Neural progenitor cell (in vitro differentiated cells): ENCODE data around the gene RITA1. TPM values are rescaled to one million over a fixed set of nuclear protein-coding genes. Genes with fewer than 3 reads are reported as not detected.

ENCODE experiments used
- DNase-seq: peaks from one replicate; pipeline ENCODE4 v3.0.0-alpha.2; 2016; ENCODE audit warnings: low spot score
- H2AFZ ChIP-seq: fragments of 200-600 bp; sonication (generic); replicated peaks from 2 replicates; pipeline ENCODE4 v1.6.1; 2016; ENCODE audit warnings: antibody characterized with exemption
- H3F3A ChIP-seq: fragments of 200-600 bp; sonication (generic); 2 replicates; pipeline ENCODE4 v1.6.1; 2016; ENCODE audit warnings: antibody characterized with exemption, low read depth
- H3K27ac ChIP-seq: fragments of 200-600 bp; sonication (generic); 2 replicates; pipeline ENCODE4 v1.5.1; 2016; ENCODE audit warnings: mild to moderate bottlenecking
- H3K27me3 ChIP-seq: fragments of 200-600 bp; sonication (generic); 2 replicates; pipeline ENCODE4 v1.6.1; 2016; ENCODE audit warnings: mild to moderate bottlenecking, moderate library complexity
- H3K36me3 ChIP-seq: fragments of 200-600 bp; sonication (generic); 2 replicates; pipeline ENCODE4 v1.5.1; 2016
- H3K4me1 ChIP-seq: fragments of 200-600 bp; sonication (generic); 2 replicates; pipeline ENCODE4 v1.6.1; 2016; ENCODE audit warnings: mixed run types
- H3K4me2 ChIP-seq: fragments of 200-600 bp; sonication (generic); 2 replicates; pipeline ENCODE4 v1.6.1; 2016
- H3K4me3 ChIP-seq: fragments of 200-600 bp; sonication (generic); 2 replicates; pipeline ENCODE4 v1.5.1; 2016
- H3K79me2 ChIP-seq: fragments of 200-600 bp; sonication (generic); 2 replicates; pipeline ENCODE4 v1.6.1; 2016; ENCODE audit warnings: low read depth
- H3K9ac ChIP-seq: fragments of 200-600 bp; sonication (generic); 2 replicates; pipeline ENCODE4 v1.6.1; 2016
- H3K9me3 ChIP-seq: fragments of 200-600 bp; sonication (generic); 2 replicates; pipeline ENCODE4 v1.5.1; 2016; ENCODE audit warnings: low read depth
- H4K20me1 ChIP-seq: fragments of 200-600 bp; sonication (generic); 2 replicates; pipeline ENCODE4 v1.6.1; 2016; ENCODE audit warnings: low read depth
- H3K27ac Mint-ChIP-seq: 3 replicates; pipeline ENCODE4 v1.8.0; 2021; ENCODE audit warnings: mixed read lengths
- H3K27me3 Mint-ChIP-seq: 2 replicates; pipeline ENCODE4 v1.8.0; 2022; ENCODE audit warnings: low read depth, mild to moderate bottlenecking, inconsistent platforms, moderate library complexity, mixed read lengths; ENCODE audit not compliant: insufficient read depth
- H3K36me3 Mint-ChIP-seq: 3 replicates; pipeline ENCODE4 v1.8.0; 2021; ENCODE audit warnings: mixed read lengths
- H3K4me1 Mint-ChIP-seq: 3 replicates; pipeline ENCODE4 v1.8.0; 2021; ENCODE audit warnings: mixed read lengths
- H3K4me3 Mint-ChIP-seq: 3 replicates; pipeline ENCODE4 v1.8.0; 2021; ENCODE audit warnings: mild to moderate bottlenecking, moderate library complexity, mixed read lengths
- H3K9me3 Mint-ChIP-seq: 3 replicates; pipeline ENCODE4 v1.8.0; 2020; ENCODE audit warnings: mixed read lengths
- EZH2 ChIP-seq: fragments of 200-600 bp; sonication (generic); IDR thresholded peaks from 2 replicates; pipeline ENCODE4 v1.6.1; 2017; ENCODE audit warnings: antibody characterized with exemption, mild to moderate bottlenecking, moderate library complexity
- EZH2phosphoT487 ChIP-seq: fragments of 200-600 bp; sonication (generic); IDR thresholded peaks from 2 replicates; pipeline ENCODE4 v1.6.1; 2017; ENCODE audit warnings: antibody characterized with exemption
- total RNA-seq: library from RNA; depleted of rRNA; stranded (reverse); fragments of >200 nt; gene quantifications from 2 replicates; pipeline ENCODE4 v1.2.3, GENCODE V29; 2015; ENCODE audit warnings: low replicate concordance
- TF ChIP-seq, protein P1 (sequence below): fragments of 200-600 bp; sonication (generic); IDR thresholded peaks from 2 replicates; pipeline ENCODE4 v1.5.1; 2017; ENCODE audit warnings: antibody characterized with exemption, mild to moderate bottlenecking

The RITA1 gene
- total RNA-seq, 1 donor from 2014 or later, result 13.7 TPM

- Mint-ChIP-seq H3K36me3 (peaks cover 22% of the 10 kb centered on the region), H3K27me3 (no peaks in the 10 kb centered on the region), H3K27ac (no peak overlapping the region), H3K4me1 (peaks cover 5% of the 10 kb centered on the region), H3K9me3 (no peaks in the 10 kb centered on the region), H3K4me3 (no peak overlapping the region)
- Histone ChIP-seq H4K20me1 (peaks cover 11% of the 10 kb centered on the region), H3F3A (peaks cover 2% of the 10 kb centered on the region), H3K79me2 (no peaks in the 10 kb centered on the region), H3K4me2 (no peak overlapping the region), H3K4me1 (no peaks in the 10 kb centered on the region), H3K4me3 (no peak overlapping the region), H3K9ac (no peak overlapping the region), H3K27ac (no peak overlapping the region), H2AFZ (no peak overlapping the region), H3K27me3 (no peaks in the 10 kb centered on the region), H3K36me3 (peaks cover 2% of the 10 kb centered on the region), H3K9me3 (no peaks in the 10 kb centered on the region)
- TF ChIP-seq, protein P1, sequence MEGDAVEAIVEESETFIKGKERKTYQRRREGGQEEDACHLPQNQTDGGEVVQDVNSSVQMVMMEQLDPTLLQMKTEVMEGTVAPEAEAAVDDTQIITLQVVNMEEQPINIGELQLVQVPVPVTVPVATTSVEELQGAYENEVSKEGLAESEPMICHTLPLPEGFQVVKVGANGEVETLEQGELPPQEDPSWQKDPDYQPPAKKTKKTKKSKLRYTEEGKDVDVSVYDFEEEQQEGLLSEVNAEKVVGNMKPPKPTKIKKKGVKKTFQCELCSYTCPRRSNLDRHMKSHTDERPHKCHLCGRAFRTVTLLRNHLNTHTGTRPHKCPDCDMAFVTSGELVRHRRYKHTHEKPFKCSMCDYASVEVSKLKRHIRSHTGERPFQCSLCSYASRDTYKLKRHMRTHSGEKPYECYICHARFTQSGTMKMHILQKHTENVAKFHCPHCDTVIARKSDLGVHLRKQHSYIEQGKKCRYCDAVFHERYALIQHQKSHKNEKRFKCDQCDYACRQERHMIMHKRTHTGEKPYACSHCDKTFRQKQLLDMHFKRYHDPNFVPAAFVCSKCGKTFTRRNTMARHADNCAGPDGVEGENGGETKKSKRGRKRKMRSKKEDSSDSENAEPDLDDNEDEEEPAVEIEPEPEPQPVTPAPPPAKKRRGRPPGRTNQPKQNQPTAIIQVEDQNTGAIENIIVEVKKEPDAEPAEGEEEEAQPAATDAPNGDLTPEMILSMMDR, result no peak
- TF ChIP-seq EZH2phosphoT487 (no peak), EZH2 (no peak)
- no peak for DNase-seq
Observed at GRCh38 chr12:113167868-113168267, 17.7 kb upstream of the RITA1 start.

GRCh38 chr12:113169697-113170096, 15.8 kb upstream of the RITA1 start:
- H3K36me3 ChIP-seq, result peaks cover 2% of the 10 kb centered on the region
- no peak overlapping the region for H3K9ac ChIP-seq
- DNase-seq, result no peak
- H2AFZ ChIP-seq, result no peak overlapping the region
- no peaks in the 10 kb centered on the region for H3K9me3 Mint-ChIP-seq
- peaks cover 2% of the 10 kb centered on the region for H3K4me1 Mint-ChIP-seq
- TF ChIP-seq EZH2 (no peak), EZH2phosphoT487 (no peak)
- TF ChIP-seq, protein P1, result no peak
- no peak overlapping the region for H3K4me2 ChIP-seq
- H3F3A ChIP-seq, result no peaks in the 10 kb centered on the region
- H3K4me3 Mint-ChIP-seq, result no peak overlapping the region
- peaks cover 2% of the 10 kb centered on the region for H3K27me3 Mint-ChIP-seq
- H3K27ac Mint-ChIP-seq, result no peak overlapping the region
- H3K4me1 ChIP-seq, result no peaks in the 10 kb centered on the region
- H3K27ac ChIP-seq, result no peak overlapping the region
- H3K9me3 ChIP-seq, result no peaks in the 10 kb centered on the region
- peaks cover 24% of the 10 kb centered on the region for H3K36me3 Mint-ChIP-seq
- no peaks in the 10 kb centered on the region for H3K79me2 ChIP-seq
- H3K27me3 ChIP-seq, result no peaks in the 10 kb centered on the region
- H3K4me3 ChIP-seq, result no peak overlapping the region
- H4K20me1 ChIP-seq, result peaks cover 3% of the 10 kb centered on the region

GRCh38 chr12:113170457-113170856, 15.1 kb upstream of the RITA1 start:
- H3K9me3 ChIP-seq, result no peaks in the 10 kb centered on the region
- H3K27me3 Mint-ChIP-seq, result peaks cover 2% of the 10 kb centered on the region
- H3K79me2 ChIP-seq, result no peaks in the 10 kb centered on the region
- no peak overlapping the region for H3K27ac Mint-ChIP-seq
- peaks cover 2% of the 10 kb centered on the region for H3K36me3 ChIP-seq
- H3K9ac ChIP-seq, result no peak overlapping the region
- TF ChIP-seq, protein P1, result no peak
- TF ChIP-seq EZH2 (no peak), EZH2phosphoT487 (no peak)
- H3K4me3 Mint-ChIP-seq, result no peak overlapping the region
- H3K4me2 ChIP-seq, result no peak overlapping the region
- no peaks in the 10 kb centered on the region for H3K4me1 ChIP-seq
- H3F3A ChIP-seq, result peaks cover 6% of the 10 kb centered on the region
- H3K27me3 ChIP-seq, result no peaks in the 10 kb centered on the region
- H2AFZ ChIP-seq, result no peak overlapping the region
- no peak overlapping the region for H3K4me3 ChIP-seq
- H3K9me3 Mint-ChIP-seq, result no peaks in the 10 kb centered on the region
- DNase-seq, result no peak
- no peak overlapping the region for H3K27ac ChIP-seq
- H3K36me3 Mint-ChIP-seq, result peaks cover 26% of the 10 kb centered on the region
- H3K4me1 Mint-ChIP-seq, result peaks cover 2% of the 10 kb centered on the region
- H4K20me1 ChIP-seq, result peaks cover 7% of the 10 kb centered on the region
